SU-DHL-6 (cell line): ENCODE measurements around the gene ENDOV.

Experiments
- CTCF ChIP-seq: fragments of 200-600 bp; sonication (generic); IDR thresholded peaks from one replicate; pipeline ENCODE4 v1.5.1; 2017; ENCODE audit warnings: antibody characterized with exemption, mild to moderate bottlenecking, low read length, moderate library complexity; ENCODE audit not compliant: insufficient read depth, poor library complexity, severe bottlenecking
- EZH2phosphoT487 ChIP-seq: fragments of 200-600 bp; sonication (generic), shearing (Covaris generic); conservative IDR thresholded peaks from 2 replicates; pipeline ENCODE4 v1.6.1; 2018; ENCODE audit warnings: mild to moderate bottlenecking, antibody characterized with exemption, low read length, moderate library complexity, mixed read lengths

- TF ChIP-seq CTCF (no peak), EZH2phosphoT487 (no peak)
Observed at GRCh38 chr17:80424878-80425765, 10.2 kb downstream of the ENDOV start.
